Neural cell (in vitro differentiated cells): ENCODE data around the gene ASB10.

ENCODE experiments used
- EZH2 ChIP-seq: fragments of 200-600, 300-800 bp; shearing (Covaris generic), sonication (generic); IDR thresholded peaks from 2 replicates; pipeline ENCODE4 v1.6.1; 2014; ENCODE audit warnings: antibody characterized with exemption, low read length, borderline replicate concordance, mild to moderate bottlenecking; ENCODE audit not compliant: insufficient read depth, poor library complexity, severe bottlenecking
- POLR2AphosphoS5 ChIP-seq: IDR thresholded peaks from 2 replicates; pipeline ENCODE4 v1.6.1; 2012
- SMC3 ChIP-seq: fragments of 450-650 bp; conservative IDR thresholded peaks from 2 replicates; pipeline ENCODE4 v1.6.1; 2014; ENCODE audit warnings: antibody characterized with exemption, mild to moderate bottlenecking, moderate library complexity; ENCODE audit not compliant: poor library complexity
- TF ChIP-seq, protein P1 (sequence below): fragments of 450-650 bp; IDR thresholded peaks from 2 replicates; pipeline ENCODE4 v1.5.1; 2014; ENCODE audit warnings: antibody characterized with exemption, mild to moderate bottlenecking, moderate library complexity; ENCODE audit not compliant: poor library complexity, severe bottlenecking
- TF ChIP-seq, protein P2 (sequence below): IDR thresholded peaks from 2 replicates; pipeline ENCODE4 v1.6.1; 2012; ENCODE audit warnings: borderline replicate concordance

DNA sequence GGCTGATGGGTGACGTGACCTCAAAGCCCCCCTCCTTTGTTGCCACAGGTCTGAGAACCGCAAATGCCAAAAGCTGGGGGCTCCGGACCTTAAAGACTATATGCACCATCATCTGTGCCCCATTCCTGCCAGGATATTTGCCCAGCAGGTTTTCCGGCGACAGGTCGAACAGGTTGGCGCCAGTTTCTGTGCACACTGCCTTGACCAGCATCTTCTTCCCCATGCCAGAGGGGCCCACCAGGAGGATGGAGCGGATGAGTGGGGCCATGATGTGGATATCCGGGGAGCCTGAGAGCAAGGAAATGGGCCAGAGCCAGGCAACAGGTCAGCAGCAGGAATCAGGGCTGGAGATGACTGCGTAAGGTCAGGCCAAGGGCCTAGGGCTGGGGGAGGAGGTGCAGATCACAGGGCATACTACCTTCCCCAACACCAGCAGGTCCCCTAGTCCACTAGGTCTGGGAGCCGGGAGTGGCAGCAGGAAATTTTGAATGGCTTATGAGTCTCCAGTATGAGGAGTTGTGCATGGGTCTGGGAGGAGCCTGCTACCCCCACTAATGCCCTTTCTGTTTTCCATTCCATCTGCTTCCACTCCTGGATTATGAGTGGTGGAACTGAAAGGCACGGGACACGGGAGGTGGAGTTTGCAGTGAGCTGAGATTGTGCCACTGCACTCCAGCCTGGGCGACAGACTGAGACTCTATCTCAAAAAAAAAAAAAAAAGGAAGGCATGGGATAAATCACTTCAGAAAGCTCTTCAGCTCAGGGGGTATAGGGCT lies 6.3 kb upstream of the ASB10 start:
- TF ChIP-seq, protein P1, sequence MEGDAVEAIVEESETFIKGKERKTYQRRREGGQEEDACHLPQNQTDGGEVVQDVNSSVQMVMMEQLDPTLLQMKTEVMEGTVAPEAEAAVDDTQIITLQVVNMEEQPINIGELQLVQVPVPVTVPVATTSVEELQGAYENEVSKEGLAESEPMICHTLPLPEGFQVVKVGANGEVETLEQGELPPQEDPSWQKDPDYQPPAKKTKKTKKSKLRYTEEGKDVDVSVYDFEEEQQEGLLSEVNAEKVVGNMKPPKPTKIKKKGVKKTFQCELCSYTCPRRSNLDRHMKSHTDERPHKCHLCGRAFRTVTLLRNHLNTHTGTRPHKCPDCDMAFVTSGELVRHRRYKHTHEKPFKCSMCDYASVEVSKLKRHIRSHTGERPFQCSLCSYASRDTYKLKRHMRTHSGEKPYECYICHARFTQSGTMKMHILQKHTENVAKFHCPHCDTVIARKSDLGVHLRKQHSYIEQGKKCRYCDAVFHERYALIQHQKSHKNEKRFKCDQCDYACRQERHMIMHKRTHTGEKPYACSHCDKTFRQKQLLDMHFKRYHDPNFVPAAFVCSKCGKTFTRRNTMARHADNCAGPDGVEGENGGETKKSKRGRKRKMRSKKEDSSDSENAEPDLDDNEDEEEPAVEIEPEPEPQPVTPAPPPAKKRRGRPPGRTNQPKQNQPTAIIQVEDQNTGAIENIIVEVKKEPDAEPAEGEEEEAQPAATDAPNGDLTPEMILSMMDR, result no peak
- TF ChIP-seq, protein P2, sequence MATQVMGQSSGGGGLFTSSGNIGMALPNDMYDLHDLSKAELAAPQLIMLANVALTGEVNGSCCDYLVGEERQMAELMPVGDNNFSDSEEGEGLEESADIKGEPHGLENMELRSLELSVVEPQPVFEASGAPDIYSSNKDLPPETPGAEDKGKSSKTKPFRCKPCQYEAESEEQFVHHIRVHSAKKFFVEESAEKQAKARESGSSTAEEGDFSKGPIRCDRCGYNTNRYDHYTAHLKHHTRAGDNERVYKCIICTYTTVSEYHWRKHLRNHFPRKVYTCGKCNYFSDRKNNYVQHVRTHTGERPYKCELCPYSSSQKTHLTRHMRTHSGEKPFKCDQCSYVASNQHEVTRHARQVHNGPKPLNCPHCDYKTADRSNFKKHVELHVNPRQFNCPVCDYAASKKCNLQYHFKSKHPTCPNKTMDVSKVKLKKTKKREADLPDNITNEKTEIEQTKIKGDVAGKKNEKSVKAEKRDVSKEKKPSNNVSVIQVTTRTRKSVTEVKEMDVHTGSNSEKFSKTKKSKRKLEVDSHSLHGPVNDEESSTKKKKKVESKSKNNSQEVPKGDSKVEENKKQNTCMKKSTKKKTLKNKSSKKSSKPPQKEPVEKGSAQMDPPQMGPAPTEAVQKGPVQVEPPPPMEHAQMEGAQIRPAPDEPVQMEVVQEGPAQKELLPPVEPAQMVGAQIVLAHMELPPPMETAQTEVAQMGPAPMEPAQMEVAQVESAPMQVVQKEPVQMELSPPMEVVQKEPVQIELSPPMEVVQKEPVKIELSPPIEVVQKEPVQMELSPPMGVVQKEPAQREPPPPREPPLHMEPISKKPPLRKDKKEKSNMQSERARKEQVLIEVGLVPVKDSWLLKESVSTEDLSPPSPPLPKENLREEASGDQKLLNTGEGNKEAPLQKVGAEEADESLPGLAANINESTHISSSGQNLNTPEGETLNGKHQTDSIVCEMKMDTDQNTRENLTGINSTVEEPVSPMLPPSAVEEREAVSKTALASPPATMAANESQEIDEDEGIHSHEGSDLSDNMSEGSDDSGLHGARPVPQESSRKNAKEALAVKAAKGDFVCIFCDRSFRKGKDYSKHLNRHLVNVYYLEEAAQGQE, result no peak
- TF ChIP-seq EZH2, result no peak
- TF ChIP-seq SMC3, result no peak
- TF ChIP-seq POLR2AphosphoS5, result no peak
